HPDE6-E6E7 (cell line): ENCODE results near the gene CACNA1C.

Experiments used
- DNase-seq: peaks from one replicate; pipeline ENCODE4 v3.0.0; 2011; ENCODE audit warnings: missing footprints; ENCODE audit errors: extremely low spot score

Gene CACNA1C

GRCh38 chr12:2322554-2323120 lies 269.9 kb downstream of the CACNA1C start:
- DNase-seq, result no peak

GRCh38 chr12:2323532-2324255 lies 270.9 kb downstream of the CACNA1C start:
- DNase-seq, result no peak

GRCh38 chr12:2324387-2324786 lies 271.6 kb downstream of the CACNA1C start:
- no peak for DNase-seq

- no peak for DNase-seq
Measured at GRCh38 chr12:2325519-2325918, 272.7 kb downstream of the CACNA1C start.

GRCh38 chr12:2326470-2326869 lies 273.7 kb downstream of the CACNA1C start:
- no peak for DNase-seq

GRCh38 chr12:2328661-2329060 lies 275.9 kb downstream of the CACNA1C start:
- no peak for DNase-seq

GRCh38 chr12:2329661-2330210 lies 276.9 kb downstream of the CACNA1C start:
- DNase-seq, result no peak

- no peak for DNase-seq
Measured at GRCh38 chr12:2332236-2332635, 279.4 kb downstream of the CACNA1C start.

GRCh38 chr12:2332947-2333346 lies 280.2 kb downstream of the CACNA1C start:
- DNase-seq, result no peak

- DNase-seq, result no peak
Measured at GRCh38 chr12:2333491-2334195, 280.9 kb downstream of the CACNA1C start.

GRCh38 chr12:2334271-2334670 lies 281.5 kb downstream of the CACNA1C start:
- DNase-seq, result no peak

GRCh38 chr12:2334689-2335088 lies 281.9 kb downstream of the CACNA1C start:
- no peak for DNase-seq

GRCh38 chr12:2335109-2335508 lies 282.3 kb downstream of the CACNA1C start:
- no peak for DNase-seq

GRCh38 chr12:2335513-2335912 lies 282.7 kb downstream of the CACNA1C start:
- no peak for DNase-seq

GRCh38 chr12:2335916-2336315 lies 283.1 kb downstream of the CACNA1C start:
- DNase-seq, result no peak

GRCh38 chr12:2336409-2336829 lies 283.6 kb downstream of the CACNA1C start:
- DNase-seq, result peak; percentile 34

- no peak for DNase-seq
Measured at GRCh38 chr12:2337031-2338010, 284.5 kb downstream of the CACNA1C start.

GRCh38 chr12:2338381-2338780 lies 285.6 kb downstream of the CACNA1C start:
- DNase-seq, result no peak

GRCh38 chr12:2338991-2339431 lies 286.2 kb downstream of the CACNA1C start:
- no peak for DNase-seq

GRCh38 chr12:2341051-2341751 lies 288.4 kb downstream of the CACNA1C start:
- no peak for DNase-seq

GRCh38 chr12:2341871-2342270 lies 289.1 kb downstream of the CACNA1C start:
- peak; percentile 8 for DNase-seq
